ENCODE measurements around the gene ADARB1. TPM values are rescaled to one million over a fixed set of nuclear protein-coding genes. Genes with fewer than 3 reads are reported as not detected.

ADARB1 gene
- total and polyA plus RNA-seq, 8 donors: 23.8 to 53.4 (median 30.2) TPM

DNA sequence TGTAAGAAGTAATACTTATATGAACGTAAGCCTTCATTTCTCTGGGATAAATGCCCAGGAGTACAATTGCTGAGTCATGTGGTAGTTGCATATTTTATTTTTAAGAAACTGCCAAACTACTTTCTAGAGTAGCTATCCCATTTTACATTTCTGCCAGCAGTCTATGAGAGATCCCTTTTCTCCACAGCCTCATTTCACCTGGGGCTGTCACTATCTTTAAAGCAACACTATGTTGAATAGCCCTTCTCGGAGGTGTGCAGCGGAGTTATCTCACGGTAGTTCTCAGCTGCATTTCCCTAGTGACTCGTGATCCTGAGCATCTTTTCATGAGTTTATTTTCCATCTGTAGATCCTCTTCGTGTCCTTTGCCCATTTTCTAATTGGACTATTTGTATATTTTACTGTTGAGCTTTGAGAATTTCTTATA lies 93.4 kb downstream of the ADARB1 start:
- H3K27me3 ChIP-seq: no peaks in the 10 kb centered on the region
- no peaks in the 10 kb centered on the region for H3K9me3 ChIP-seq
- ATAC-seq: no peak
- intact Hi-C loops (cut with DNase I): no loop called here
- H3K27ac ChIP-seq: no peak overlapping the region
- H3K36me3 ChIP-seq: peaks cover 0 to 12% of the 10 kb centered on the region in 2 donors
- DNase-seq: no peak
- TF ChIP-seq, protein P1, sequence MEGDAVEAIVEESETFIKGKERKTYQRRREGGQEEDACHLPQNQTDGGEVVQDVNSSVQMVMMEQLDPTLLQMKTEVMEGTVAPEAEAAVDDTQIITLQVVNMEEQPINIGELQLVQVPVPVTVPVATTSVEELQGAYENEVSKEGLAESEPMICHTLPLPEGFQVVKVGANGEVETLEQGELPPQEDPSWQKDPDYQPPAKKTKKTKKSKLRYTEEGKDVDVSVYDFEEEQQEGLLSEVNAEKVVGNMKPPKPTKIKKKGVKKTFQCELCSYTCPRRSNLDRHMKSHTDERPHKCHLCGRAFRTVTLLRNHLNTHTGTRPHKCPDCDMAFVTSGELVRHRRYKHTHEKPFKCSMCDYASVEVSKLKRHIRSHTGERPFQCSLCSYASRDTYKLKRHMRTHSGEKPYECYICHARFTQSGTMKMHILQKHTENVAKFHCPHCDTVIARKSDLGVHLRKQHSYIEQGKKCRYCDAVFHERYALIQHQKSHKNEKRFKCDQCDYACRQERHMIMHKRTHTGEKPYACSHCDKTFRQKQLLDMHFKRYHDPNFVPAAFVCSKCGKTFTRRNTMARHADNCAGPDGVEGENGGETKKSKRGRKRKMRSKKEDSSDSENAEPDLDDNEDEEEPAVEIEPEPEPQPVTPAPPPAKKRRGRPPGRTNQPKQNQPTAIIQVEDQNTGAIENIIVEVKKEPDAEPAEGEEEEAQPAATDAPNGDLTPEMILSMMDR (IDR thresholded peaks at IDR 0.05): no peak
- peaks cover 0 to 16% of the 10 kb centered on the region in 2 donors for H3K4me1 ChIP-seq
- H3K4me3 ChIP-seq: no peak overlapping the region

DNA sequence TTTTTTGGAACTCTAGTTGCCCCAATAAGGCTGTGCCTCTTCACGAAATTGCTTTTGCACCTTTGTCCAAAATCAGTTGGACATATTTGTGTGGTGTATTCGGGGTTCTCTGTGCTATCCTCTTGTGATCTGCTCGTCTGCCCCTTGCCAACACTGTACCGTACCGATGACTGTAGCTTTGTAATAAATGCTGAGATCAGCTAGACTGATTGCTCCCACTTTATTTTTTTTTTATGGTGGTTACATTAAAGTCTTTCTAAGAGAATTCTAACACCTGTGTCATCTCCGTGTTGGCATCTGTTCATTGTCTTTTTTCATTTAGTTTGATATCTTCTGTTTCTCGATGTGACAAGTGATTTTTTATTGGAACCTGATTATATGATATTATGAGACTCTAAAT lies 94.1 kb downstream of the ADARB1 start:
- Histone ChIP-seq H3K4me1 (peaks cover 0 to 16% of the 10 kb centered on the region in 2 donors), H3K36me3 (peaks cover 0 to 16% of the 10 kb centered on the region in 2 donors), H3K27me3 (no peaks in the 10 kb centered on the region), H3K27ac (no peak overlapping the region), H3K9me3 (no peaks in the 10 kb centered on the region), H3K4me3 (no peak overlapping the region)
- DNase-seq: no peak
- no peak for ATAC-seq
- TF ChIP-seq, protein P1 (IDR thresholded peaks at IDR 0.05): no peak
- intact Hi-C loops (cut with DNase I): no loop called here

DNA sequence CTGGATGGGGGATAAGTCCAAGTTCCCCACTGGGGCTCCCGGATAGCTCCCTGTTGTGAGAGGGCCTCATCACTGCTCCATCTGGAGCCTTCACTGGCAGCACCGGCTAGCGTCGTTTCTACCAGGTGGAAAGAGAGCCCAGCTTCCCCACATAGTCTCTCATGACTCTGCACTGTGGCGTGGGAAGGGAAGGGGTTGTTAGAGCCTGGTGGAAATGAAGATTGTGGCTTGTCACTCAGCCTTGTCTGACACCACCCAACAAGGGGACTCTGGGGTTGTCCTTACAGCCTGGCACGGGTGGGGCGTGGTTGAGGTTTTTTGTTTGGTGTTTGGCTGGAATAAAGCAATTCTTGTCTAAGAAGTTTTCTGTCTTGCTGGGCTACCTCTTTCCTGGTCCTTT lies 94.6 kb downstream of the ADARB1 start:
- no peak overlapping the region for H3K4me3 ChIP-seq
- intact Hi-C loops (cut with DNase I): no loop called here
- no peak for ATAC-seq

DNA sequence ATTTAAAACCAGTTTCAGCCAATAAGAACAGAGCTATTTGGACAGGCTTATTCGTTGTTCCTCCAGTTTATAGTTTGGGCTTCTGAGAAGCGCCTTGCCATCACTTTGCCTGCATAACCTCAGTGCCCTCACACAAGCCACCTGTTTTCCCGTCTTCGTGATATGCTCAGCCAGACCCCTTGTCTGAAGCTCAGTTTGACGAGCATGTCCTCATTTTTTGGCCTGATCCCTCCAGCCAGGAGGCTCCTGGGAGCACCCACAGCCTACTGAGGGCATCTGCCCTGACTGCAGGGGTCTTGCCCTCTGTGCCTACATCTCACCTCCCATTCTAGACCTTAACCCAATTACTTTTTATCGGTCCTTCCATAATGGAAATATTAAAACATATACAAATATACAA lies 95.3 kb downstream of the ADARB1 start:
- no peak overlapping the region for H3K27ac ChIP-seq
- H3K9me3 ChIP-seq: no peaks in the 10 kb centered on the region
- no peak overlapping the region for H3K4me3 ChIP-seq
- TF ChIP-seq, protein P1 (IDR thresholded peaks at IDR 0.05): no peak
- no peaks in the 10 kb centered on the region for H3K27me3 ChIP-seq
- DNase-seq (no peak), ATAC-seq (no peak)
- peaks cover 0 to 16% of the 10 kb centered on the region in 2 donors for H3K36me3 ChIP-seq
- intact Hi-C loops (cut with DNase I): no loop called here
- H3K4me1 ChIP-seq: peaks cover 0 to 16% of the 10 kb centered on the region in 2 donors

More for the DNA sequence above, 94.6 kb downstream of the ADARB1 start:
- peaks cover 0 to 16% of the 10 kb centered on the region in 2 donors for H3K4me1 ChIP-seq
- DNase-seq: no peak
- no peak overlapping the region for H3K27ac ChIP-seq
- H3K9me3 ChIP-seq: no peaks in the 10 kb centered on the region
- TF ChIP-seq, protein P1 (IDR thresholded peaks at IDR 0.05): no peak
- H3K27me3 ChIP-seq: no peaks in the 10 kb centered on the region
- peaks cover 0 to 16% of the 10 kb centered on the region in 2 donors for H3K36me3 ChIP-seq

DNA sequence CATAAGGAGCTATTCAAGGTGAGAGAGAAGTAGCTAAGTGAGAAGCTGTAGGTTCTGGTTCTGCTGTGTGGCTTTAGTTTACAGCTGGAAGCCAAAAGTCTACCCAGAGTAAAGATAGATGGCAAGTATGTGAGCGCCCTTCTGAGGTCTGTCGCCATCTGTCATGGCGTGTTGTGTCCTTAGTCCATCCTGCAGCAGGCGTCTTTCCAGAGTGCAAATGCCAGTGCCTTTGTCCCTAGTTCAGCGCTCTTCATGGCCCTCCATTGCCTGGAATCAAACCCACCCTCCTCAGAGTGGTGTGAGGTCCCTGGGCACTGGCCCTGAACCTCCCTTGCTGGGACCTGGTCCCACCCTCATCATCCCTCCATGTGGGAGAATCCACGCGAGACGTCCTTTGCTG lies 96.6 kb downstream of the ADARB1 start:
- no peak for DNase-seq
- Histone ChIP-seq H3K9me3 (no peaks in the 10 kb centered on the region), H3K27me3 (no peaks in the 10 kb centered on the region), H3K27ac (no peak overlapping the region), H3K36me3 (peaks cover 0 to 22% of the 10 kb centered on the region in 2 donors), H3K4me3 (no peak overlapping the region), H3K4me1 (peaks cover 0 to 16% of the 10 kb centered on the region in 2 donors)
- TF ChIP-seq, protein P1 (IDR thresholded peaks at IDR 0.05): no peak
- ATAC-seq: no peak
- intact Hi-C loops (cut with DNase I): no loop called here

Data from left lung (tissue), 10 donors.